ENCODE data around the gene SEMA5A. TPM values are rescaled to one million over a fixed set of nuclear protein-coding genes. Genes with fewer than 3 reads are reported as not detected.

Gene SEMA5A
- polyA plus RNA-seq, 3 donors = not detected

- no peak for TF ChIP-seq CTCF (IDR thresholded peaks at IDR 0.05)
- Histone ChIP-seq H3K27ac (ENCODE audit: low read depth in 1 of 2, low read length in 2 of 2) (no peak overlapping the region), H3K79me2 (ENCODE audit: insufficient read depth, low read length) (no peaks in the 10 kb centered on the region), H3K4me3 (replicated peaks in 1 of 3; ENCODE audit: low read depth in 2 of 3, low read length in 3 of 3) (no peak overlapping the region), H3K4me1 (ENCODE audit: control insufficient read depth in 1 of 2, insufficient read depth in 2 of 2, low read length in 2 of 2) (no peaks in the 10 kb centered on the region), H4K20me1 (ENCODE audit: insufficient read depth, low read length) (no peaks in the 10 kb centered on the region), H2AFZ (ENCODE audit: insufficient read depth, low read depth, low read length, poor library complexity, severe bottlenecking) (no peak overlapping the region), H3K9me3 (replicated peaks in 1 of 2; ENCODE audit: control insufficient read depth in 1 of 2, insufficient read depth in 1 of 2, low read length in 2 of 2) (peaks cover 5 to 9% of the 10 kb centered on the region in 2 donors), H3K27me3 (ENCODE audit: control insufficient read depth in 2 of 2, insufficient read depth in 2 of 2, low read length in 2 of 2) (no peaks in the 10 kb centered on the region), H3K9ac (ENCODE audit: insufficient read depth, low read length, poor library complexity, severe bottlenecking) (no peak overlapping the region), H3K4me2 (replicated peaks; ENCODE audit: extremely low read depth, low read length, poor library complexity, severe bottlenecking) (no peak overlapping the region), H3K36me3 (replicated peaks in 1 of 2; ENCODE audit: control insufficient read depth in 1 of 2, insufficient read depth in 2 of 2, low read length in 2 of 2) (no peaks in the 10 kb centered on the region)
- DNase-seq = no peak
- peaks cover 0 to 2% (median 0%) of the 10 kb centered on the region in 3 donors for H3K27me3 Mint-ChIP-seq (ENCODE audit: low read depth in 3 of 3)
- intact Hi-C loops (cut with micrococcal nuclease) = no loop called here
- 88% methylated on average over 2 of the region's 5 CpGs for WGBS (ENCODE audit: insufficient coverage)
- no peak overlapping the region for H3K27ac Mint-ChIP-seq
- H3K4me3 Mint-ChIP-seq = no peak overlapping the region
- H3K36me3 Mint-ChIP-seq = no peaks in the 10 kb centered on the region
- peaks cover 3 to 9% (median 6%) of the 10 kb centered on the region in 7 donors for H3K9me3 Mint-ChIP-seq
- H3K4me1 Mint-ChIP-seq = no peaks in the 10 kb centered on the region
Observed at GRCh38 chr5:9059920-9060691, 485.8 kb downstream of the SEMA5A start.

GRCh38 chr5:9058666-9059065 lies 487.2 kb downstream of the SEMA5A start:
- no peaks in the 10 kb centered on the region for H3K36me3 Mint-ChIP-seq
- no peak overlapping the region for H3K27ac Mint-ChIP-seq
- H3K27me3 Mint-ChIP-seq (ENCODE audit: low read depth in 3 of 3) = no peaks in the 10 kb centered on the region

More at GRCh38 chr5:9058666-9059065, 487.2 kb downstream of the SEMA5A start:
- H4K20me1 ChIP-seq (ENCODE audit: insufficient read depth, low read length) = no peaks in the 10 kb centered on the region
- H3K4me1 Mint-ChIP-seq = no peaks in the 10 kb centered on the region
- intact Hi-C loops (cut with micrococcal nuclease) = no loop called here
- no peak overlapping the region for H3K4me2 ChIP-seq (replicated peaks; ENCODE audit: extremely low read depth, low read length, poor library complexity, severe bottlenecking)
- no peak overlapping the region for H2AFZ ChIP-seq (ENCODE audit: insufficient read depth, low read depth, low read length, poor library complexity, severe bottlenecking)
- H3K9me3 ChIP-seq (replicated peaks in 1 of 2; ENCODE audit: control insufficient read depth in 1 of 2, insufficient read depth in 1 of 2, low read length in 2 of 2) = peaks cover 5 to 9% of the 10 kb centered on the region in 2 donors
- DNase-seq = no peak
- H3K36me3 ChIP-seq (replicated peaks in 1 of 2; ENCODE audit: control insufficient read depth in 1 of 2, insufficient read depth in 2 of 2, low read length in 2 of 2) = no peaks in the 10 kb centered on the region
- no peak overlapping the region for H3K4me3 ChIP-seq (replicated peaks in 1 of 3; ENCODE audit: low read depth in 2 of 3, low read length in 3 of 3)
- no peak for TF ChIP-seq CTCF (IDR thresholded peaks at IDR 0.05)
- no CpG with 5 or more reads among the region's 1 CpG for WGBS (ENCODE audit: insufficient coverage)
- no peaks in the 10 kb centered on the region for H3K79me2 ChIP-seq (ENCODE audit: insufficient read depth, low read length)
- no peaks in the 10 kb centered on the region for H3K27me3 ChIP-seq (ENCODE audit: control insufficient read depth in 2 of 2, insufficient read depth in 2 of 2, low read length in 2 of 2)
- peaks cover 0 to 7% (median 5%) of the 10 kb centered on the region in 7 donors for H3K9me3 Mint-ChIP-seq
- no peak overlapping the region for H3K27ac ChIP-seq (ENCODE audit: low read depth in 1 of 2, low read length in 2 of 2)
- no peak overlapping the region for H3K4me3 Mint-ChIP-seq
- no peaks in the 10 kb centered on the region for H3K4me1 ChIP-seq (ENCODE audit: control insufficient read depth in 1 of 2, insufficient read depth in 2 of 2, low read length in 2 of 2)
- H3K9ac ChIP-seq (ENCODE audit: insufficient read depth, low read length, poor library complexity, severe bottlenecking) = no peak overlapping the region
